CD4-positive, alpha-beta T cell treated with Interleukin-2 at 100 ng/mL for 4 hours (primary cell): Measurements from ENCODE around the gene DMXL1.
"Not testable (repeated sequence)": the region's sequence is repeated elsewhere in the genome, so short reads cannot be mapped to it uniquely, and the experiment has no call there.

ENCODE experiments used
- DNase-seq: peaks from one replicate; pipeline ENCODE4 v3.0.0-alpha.2; 2020; ENCODE audit warnings: low spot score

The DMXL1 gene

DNA sequence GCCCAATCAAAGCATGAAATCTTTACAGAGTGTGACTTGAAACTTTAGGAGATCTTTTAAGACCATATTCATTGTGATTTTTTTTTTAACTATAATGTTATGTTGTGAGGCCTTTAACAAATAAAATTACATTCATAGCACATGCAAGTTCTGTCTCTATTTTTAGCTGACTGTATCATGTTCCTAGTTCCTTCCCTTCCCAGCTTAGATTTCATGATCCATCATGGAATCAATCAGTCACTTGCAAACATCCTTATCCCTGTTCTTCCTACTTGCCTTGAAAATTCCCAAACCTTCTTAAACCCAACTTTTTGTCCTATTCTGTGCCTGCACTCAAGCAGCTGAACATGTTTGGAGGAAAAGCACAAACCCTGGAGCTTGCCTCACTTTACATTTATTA is 141.8 kb downstream of the DMXL1 start:
- no peak for DNase-seq

DNA sequence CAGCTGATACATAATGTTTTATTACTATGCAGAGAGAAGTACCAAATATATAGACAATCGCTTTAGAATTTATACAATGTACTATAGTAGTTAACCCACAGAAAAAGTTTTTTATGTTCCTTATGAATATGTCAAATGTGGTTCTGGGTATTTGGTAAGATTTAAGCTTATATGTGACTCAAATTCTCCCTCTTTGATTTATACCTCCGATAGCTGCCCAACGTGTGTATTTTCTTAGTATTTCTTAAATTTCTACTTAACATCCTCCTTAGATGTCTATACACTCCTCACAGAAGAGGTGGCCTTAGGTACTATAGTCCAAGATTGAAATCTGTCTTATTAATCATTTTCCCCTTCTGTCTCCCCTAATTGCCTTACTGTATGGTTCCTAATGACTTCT is 146.3 kb downstream of the DMXL1 start:
- DNase-seq: no peak

DNA sequence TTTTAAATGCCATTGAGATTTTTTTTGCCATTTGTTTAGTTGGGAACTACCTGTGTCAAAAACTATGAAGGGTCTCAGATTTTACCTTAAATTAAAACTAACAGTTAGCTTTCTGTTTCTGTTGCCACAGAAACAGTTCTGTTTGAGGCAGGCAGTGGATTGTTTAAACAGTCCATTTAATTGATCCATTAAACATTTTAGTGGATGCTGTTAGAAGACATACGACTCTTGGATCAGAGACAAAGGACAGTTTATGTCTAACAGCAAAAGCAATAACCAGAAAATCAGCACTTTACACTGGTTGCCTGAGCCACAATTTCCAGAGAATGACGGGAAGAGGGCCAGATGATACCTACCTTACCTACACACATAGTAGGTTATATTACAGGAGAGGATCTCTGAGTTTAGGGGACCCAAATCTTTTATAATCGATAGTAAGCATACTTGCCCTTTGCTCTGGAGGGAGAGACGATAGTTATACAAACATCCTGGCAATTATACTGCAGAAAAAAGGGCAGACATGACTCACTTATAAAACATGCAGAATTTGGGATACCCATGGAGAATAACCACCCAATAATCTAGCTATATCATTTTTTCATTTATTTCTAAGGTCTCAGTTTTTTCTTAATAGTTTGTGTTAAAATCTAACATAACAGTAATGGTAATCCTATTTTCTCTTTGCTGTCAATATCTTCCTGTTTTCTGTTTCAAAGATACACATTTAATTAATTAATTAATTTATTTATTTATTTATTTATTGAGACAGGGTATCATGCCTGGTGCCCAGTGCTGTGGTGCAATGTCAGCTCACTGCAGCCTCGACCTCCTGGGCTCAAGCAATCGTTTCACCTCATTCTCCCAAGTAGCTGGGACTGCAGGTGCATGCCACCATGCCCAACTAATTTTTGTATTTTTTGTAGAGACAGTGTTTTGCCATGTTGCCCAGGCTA is 148.2 kb downstream of the DMXL1 start:
- no peak for DNase-seq

DNA sequence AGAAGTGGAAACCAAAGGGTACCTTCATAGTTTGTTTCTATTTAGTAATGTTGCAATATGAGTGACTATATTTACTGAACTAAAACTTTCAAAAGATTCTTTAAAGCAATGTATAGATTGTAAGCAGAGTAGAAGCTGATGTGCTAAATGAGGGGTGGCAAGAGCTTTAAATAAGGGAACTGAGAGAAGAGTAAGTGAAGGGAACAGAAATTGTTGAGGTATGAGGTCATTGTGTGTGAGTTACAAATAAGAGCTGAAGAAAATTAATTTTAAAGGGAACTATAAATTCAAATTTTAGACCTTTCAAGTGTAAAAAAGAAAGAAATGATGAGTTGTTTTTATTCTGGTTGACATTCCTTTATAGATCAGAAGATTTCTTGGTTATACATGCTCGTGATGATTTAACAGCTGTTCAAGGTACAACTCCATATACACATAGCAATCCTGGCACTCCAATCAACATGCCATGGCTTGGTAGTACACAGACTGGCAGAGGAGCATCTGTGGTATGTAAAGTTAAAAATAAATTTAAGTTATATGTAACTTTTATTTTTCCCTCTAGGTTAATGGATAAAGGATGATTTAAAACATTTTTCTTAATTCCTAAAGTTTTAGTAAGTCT is 149.8 kb downstream of the DMXL1 start:
- no peak for DNase-seq

DNA sequence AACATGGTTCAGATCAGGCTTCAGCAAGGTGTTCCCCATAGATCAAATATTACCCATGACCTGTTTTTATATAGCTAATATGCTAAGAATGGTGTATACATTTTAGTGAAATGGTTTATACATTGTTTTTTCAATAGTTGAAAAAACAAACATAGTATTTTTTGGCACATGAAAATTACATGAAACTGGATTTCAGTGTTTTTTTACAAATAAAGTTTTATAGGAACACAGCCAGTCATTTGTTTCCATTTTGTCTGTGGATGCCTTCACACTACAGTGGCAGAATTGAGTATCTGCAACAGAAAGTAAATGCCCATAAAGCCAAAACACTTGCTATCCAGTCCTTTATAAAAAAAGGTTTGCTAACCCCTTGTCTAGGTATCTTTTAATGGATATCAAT is 150.4 kb downstream of the DMXL1 start:
- DNase-seq: no peak

DNA sequence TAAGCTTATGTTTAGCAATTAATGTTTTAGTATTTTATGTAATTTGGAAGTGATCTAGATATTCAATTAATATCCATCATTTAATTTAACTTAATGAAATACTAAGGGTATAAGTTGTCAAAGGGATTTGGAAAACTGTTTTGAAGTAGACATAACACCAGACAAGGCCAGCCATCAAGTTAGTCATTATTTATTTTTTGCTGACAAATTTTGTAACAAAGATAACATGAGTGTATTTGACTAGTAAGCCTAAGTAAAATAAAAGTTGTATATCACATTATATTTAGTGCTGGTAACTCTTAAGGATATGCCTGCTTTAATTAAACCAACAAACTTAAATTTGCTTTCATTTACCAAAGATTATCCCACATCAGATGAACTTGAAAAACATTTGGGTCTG is 159.1 kb downstream of the DMXL1 start:
- no peak for DNase-seq

DNA sequence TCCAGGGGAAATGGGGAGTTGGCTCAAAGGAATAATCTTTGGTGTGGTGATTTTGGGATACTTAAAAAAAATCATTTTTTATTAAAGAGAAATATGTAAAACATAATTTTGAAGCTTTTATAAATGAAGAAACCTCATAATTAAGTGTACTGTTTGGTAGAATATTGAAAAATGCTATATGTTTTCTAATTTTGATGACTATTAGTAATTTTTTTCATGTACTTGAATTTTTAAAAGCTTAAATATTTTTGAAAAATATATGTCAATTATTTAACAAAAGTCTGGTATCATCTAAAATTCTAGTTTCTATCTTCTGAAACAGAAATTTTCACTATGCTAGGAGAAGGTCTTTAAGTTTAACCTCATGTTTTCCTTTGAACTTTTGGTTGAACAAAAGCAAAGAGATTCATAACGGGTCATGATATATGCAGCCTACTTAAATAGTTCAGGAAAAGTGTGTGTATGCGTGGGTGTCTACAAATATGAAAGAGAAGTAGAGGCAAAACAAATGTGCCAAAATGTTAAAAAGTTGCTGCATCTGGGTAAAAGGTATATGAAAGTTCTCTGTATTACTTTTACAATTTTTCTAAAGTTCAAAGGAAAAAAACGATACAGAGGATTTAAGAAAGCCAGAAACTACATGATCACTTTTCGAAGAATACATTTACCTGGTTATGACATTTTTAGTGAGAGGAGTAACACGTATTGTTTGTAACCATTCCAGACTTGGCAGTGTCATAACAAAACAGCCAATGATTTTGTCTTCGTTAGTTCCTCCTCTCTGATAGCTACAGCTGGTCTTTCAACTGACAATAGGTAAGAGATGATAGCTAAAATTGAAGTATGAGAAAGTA is 167.6 kb downstream of the DMXL1 start:
- no peak for DNase-seq

DNA sequence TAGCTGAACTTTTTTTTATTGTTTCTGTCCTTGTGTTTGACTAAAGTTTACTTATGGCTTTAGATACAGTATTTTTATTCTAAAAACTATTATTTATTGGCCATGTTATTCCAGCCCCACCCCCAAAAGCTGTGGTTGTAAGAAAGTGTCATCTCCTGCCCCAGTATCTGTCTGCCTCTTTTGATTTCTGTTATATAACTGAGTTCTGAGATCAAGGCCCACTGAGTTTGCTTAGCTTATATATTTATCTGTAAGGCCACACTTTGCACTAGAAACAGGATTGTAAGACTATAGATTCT is 168.2 kb downstream of the DMXL1 start:
- no peak for DNase-seq

DNA sequence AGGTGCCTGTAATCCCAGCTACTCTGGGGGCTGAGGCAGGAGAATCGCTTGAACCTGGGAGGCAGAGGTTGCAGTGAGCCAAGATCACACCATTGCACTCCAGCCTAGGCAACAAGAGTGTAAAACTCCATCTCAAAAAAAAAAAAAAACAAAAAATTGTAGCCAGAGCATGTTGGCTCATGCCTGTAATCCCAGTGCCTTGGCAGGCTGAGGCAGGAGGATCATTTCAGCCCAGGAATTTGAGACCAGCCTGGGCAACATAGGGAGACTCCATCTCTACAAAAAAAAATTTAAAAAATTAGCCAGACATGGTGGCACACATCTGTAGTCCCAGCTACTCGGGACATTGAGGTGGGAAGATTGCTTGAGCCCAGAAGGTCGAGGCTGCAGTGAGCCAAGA is 168.9 kb downstream of the DMXL1 start:
- DNase-seq: not testable (repeated sequence)

DNA sequence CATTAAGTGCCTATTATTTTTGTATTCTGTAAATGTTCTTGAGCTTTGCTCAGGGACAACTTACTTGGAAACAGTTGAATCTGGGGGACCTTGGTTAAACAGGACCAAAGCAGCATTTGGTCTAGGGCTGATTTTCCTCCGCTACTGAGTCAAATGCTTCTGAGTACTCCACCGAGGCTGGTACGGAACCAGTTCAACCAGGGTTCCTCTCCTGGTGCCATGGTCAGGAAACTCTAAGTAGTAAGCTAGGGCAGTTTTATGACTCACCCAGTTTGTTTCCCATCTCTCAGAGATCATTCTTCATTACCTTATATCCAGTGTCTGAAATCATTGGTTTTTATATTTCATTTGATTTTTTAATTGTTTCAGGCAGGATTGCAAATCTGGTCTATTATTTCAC is 173.0 kb downstream of the DMXL1 start:
- no peak for DNase-seq

DNA sequence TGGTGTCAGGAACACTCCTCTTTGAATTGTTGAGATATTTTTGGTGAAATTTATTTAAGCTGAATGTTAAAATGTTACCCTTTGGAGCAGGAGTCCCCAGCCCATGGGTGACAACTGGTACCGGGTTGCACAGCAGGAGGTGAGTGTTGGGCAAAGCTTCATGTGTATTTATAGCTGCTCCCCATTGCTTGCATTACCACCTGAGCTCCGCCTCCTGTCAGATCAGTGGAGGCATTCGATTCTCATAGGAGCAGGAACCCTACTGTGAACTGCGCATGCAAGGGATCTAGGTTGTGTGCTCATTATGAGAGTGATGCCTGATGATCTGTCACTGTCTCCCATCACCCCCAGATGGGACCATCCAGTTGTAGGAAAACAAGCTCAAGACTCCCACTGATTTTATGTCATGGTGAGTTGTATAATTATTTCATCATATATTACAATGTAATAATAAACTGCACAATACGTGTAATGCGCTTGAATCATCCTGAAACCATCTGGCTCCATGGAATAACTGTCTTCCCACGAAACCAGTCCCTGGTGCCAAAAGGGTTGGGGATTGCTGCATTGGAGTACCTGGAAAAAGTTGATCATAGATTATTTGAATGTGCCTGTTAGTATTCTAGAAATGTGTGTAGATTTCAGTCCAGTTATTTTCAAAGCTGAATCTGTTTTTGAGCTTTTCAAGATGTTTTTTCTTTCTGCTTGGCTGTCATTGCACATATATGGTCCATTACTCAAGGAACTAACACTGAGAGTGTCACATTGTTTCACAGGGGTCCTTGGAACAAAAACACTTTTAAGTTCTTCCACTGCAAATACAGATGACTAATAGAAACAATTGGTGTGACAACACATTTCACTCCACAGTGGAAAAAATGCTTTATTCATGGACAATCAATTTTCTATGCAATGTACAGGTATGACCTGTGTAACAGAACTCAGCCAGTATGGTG is 180.3 kb downstream of the DMXL1 start:
- DNase-seq: no peak

DNA sequence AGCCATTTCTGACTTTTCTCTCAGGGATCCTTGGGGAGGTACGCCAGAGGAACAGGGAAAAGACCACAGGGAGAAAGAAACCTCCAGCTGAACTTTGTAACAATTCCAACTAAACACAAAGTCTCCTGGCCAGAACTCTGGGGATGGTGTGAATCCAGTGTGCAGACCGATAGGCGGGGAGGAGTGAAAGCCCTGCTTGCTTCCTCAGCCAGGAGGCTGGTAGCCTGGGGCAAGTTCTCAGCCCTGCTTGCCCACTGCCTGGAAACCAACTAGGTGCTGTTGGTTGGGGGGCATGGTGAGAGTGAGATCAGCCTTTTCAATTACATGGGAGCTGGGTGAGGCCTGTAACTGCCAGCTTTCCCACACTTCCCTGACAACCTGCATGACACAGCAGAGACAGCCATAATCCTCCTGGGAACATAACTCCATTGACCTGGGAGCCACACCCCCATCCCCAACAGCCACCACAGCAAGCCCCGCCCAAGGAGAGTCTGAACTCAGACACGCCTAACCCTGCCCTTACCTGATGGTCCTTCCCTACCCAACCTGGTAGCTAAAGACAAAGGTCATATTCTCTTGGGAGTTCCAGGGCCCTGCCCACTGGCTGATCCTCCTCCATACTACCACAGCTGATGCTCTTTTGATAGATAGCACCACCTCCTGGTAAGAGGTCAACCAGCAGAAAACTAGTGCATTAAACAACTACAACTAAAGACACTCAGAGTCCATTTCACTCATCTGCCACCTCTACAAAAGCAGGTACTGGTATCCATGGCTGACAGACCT is 184.9 kb downstream of the DMXL1 start:
- no peak for DNase-seq

DNA sequence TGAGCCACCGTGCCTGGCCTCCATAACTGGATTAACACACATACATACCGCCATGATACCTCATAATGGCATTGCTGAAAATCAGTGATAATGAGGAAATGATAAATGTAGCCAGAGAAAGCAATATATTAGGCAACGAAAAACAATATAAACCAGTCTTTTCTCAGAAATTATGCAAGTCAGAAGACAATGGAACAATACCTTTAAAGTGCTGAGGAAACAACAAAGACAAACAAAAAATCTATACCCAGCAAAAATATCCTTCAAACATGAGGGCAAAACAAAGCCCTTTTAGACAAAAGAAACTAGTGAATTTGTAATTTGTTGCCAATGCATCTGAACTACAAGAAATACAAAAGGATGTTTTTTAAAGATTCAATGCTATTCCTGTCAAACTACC is 186.7 kb downstream of the DMXL1 start:
- no peak for DNase-seq

DNA sequence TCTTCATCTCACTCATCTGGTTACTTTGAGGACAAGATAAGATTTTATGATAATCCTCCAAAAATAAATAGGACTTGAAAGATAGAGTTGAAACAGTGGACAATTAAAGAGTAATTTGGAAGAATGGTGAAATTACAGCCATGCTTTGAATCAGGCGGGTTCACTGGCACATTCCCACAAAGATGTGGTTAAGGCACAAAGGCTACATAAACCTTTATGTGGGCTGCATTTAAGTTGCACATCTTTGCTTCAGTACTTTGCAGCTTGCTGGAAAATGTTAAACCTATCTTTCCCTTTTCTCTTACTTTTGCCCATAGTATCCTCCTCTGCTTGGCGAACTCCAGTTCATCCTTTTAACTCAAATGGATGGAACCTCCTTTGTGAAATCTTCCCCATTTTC is 192.8 kb downstream of the DMXL1 start:
- no peak for DNase-seq

DNA sequence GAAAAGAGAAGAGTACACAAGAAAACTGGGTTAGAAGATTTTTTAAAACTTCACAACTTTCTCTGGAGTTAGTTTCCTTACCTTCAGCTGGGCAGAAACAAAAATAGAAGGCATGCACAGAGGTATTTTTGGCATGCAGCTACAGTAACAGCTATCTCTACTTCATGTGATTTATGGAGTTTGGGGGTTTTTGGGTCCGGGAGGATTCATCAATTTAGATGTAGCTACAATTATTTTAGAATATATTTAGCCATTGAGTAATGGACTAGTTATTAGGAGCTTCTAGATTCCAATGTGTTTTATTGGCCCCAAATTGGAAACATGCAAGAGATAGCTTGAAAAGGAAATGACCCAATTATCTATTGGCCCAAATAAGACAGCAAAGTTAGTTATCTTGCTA is 193.3 kb downstream of the DMXL1 start:
- DNase-seq: no peak

DNA sequence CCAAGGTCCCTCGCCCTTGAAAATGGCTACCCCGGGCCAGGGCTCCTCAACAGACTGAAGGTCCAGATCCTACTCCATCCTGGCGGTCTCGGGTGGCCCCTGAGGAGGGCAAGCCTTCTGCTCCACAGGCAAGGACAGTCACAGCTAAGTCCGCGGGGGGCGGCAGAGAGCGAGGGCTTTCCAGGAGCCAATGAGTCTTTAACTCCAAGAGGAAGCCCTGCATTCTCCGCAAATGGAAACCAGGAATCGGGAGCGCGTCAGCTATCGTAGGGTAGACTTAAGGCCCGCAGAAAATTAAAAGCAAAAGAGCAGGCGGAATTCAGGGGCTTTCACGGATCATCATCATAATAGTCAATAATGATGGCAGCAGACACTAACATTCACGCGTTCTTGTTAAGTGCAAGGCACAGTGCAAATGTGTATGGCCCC is 197.1 kb downstream of the DMXL1 start:
- DNase-seq: peak; percentile 86

DNA sequence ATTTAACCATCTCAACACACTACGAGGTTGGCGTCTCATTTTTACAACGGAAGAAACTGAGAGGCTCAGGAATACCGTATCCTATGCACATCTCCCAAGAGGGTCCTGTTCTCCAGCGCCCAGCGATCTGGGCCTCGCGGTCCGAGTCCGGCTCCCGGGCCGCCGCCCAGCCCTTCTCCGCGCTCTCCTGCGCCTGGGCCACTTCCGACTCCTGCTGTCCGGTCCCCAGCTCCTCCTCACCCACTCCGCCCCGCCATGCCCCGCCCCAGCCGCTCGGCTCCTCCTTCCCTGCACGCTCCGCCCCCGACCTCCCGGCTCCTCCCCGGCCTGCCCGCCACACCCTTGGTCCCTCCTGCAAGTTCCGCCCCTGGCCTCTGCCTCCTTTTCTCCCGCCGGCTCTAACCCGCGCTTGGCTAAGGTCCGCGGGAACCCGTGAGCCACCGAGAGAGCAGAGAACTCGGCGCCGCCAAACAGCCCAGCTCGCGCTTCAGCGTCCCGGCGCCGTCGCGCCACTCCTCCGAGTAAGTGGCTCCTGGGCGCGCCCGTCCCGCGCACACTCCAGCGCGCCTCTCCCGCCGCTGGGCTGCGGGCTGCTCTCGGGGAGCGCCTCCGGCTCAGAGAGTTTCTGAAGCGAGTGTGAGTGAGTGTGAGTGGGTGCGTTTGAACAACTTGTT is 197.6 kb downstream of the DMXL1 start:
- DNase-seq: peak; percentile 95

DNA sequence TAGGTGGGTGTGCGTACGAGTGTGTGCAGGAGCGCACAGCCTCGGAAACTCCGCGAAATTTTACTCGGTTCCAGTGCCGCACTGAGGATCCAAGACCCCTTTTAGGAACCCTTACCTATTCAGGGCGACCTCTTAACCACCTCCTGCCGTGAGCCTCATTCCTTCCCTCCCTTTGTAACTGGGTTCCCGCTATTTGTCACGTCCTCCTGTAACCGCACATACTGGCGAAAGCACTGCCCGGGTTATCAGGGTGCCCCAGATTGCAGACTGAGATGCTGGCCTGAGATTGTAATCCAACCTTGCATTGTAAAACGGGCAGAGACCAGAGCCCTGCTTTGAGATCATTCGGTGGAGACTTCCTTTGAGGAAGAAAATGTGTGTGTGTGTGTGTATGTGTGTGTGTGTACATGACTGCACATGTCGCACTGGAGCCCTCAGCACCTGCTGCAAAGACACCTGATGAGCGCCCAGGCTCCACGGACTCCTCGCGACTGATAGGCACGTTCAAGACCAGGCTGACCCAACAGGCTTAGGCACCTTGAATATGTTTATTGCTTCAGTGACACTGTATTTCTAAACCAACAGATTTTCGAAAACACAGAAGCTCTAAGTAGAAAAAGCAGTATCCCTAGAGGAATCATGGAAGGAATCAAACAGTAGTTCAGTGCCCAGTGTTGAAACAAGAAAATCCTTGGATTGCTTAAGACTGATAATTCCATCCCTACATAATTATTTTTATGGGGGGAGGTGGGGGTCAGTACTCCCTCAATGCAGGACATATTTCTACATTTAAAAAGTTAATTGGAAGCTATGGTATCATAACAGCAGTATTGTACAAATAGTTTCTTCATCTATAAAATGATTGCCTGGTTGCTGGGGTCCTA is 198.4 kb downstream of the DMXL1 start:
- DNase-seq: peak; percentile 53

DNA sequence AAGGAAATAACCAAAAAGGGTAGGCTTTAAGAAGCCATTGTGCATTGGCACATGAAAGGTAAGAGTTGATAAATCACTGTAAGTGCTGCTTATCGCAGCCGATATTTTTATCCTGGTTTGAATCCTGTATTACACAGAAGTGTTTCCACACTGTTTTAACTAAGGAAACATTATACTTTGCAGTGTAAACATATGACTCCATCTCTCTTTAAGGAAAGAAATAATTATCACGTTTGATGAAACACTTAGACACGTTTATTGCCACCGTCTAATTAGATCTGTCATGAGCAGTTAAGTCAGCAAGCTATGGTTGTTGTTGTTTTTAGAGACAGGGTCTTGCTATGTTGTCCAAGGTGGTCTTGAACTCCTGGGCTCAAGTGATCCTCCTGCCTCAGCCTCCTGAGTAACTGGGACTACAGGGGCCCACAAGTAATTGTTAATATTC is 199.3 kb downstream of the DMXL1 start:
- no peak for DNase-seq
